ENCODE data around the gene NMRK2. TPM values are rescaled to one million over a fixed set of nuclear protein-coding genes. Genes with fewer than 3 reads are reported as not detected.
"Not testable (repeated sequence)": the region's sequence is repeated elsewhere in the genome, so short reads cannot be mapped to it uniquely, and the experiment has no call there.

Gene NMRK2
- total RNA-seq, 1 experiment from 2014 or later = 61.9 TPM

GRCh38 chr19:3966051-3967017 is 33.5 kb downstream of the NMRK2 start:
- DNase-seq (ENCODE audit: low spot score) (no peak), ATAC-seq (no peak)
- POLR2A ChIA-PET = no interaction called here
- Mint-ChIP-seq H3K4me3 (no peak overlapping the region), H3K27ac (peak overlapping the region; percentile 85), H3K9me3 (no peaks in the 10 kb centered on the region), H3K27me3 (ENCODE audit: low read depth) (no peaks in the 10 kb centered on the region; the same call in 1 of the 2 replicates), H3K36me3 (peaks cover 42% of the 10 kb centered on the region), H3K4me1 (peaks cover 25% of the 10 kb centered on the region)
- TF ChIP-seq ZNF423 (CRISPR knock-in tag; IDR thresholded peaks at IDR 0.05) = no peak
- no peak for TF ChIP-seq MYBL2 (CRISPR knock-in tag; IDR thresholded peaks at IDR 0.05)
- TF ChIP-seq ATF2 (CRISPR knock-in tag; IDR thresholded peaks at IDR 0.05; ENCODE audit: borderline replicate concordance, low read depth) = no peak
- no peak for TF ChIP-seq ZNF121 (CRISPR knock-in tag; IDR thresholded peaks at IDR 0.05)
- no peak for TF ChIP-seq AR (CRISPR knock-in tag; IDR thresholded peaks at IDR 0.05)
- TF ChIP-seq NFE2L1 (CRISPR knock-in tag; IDR thresholded peaks at IDR 0.05) = no peak
- TF ChIP-seq ATF6 (CRISPR knock-in tag; IDR thresholded peaks at IDR 0.05) = no peak
- no peak for TF ChIP-seq E2F5 (CRISPR knock-in tag; IDR thresholded peaks at IDR 0.05)
- no peak for TF ChIP-seq ZMAT4 (CRISPR knock-in tag; IDR thresholded peaks at IDR 0.05)
- no peak for TF ChIP-seq SMAD4 (CRISPR knock-in tag; IDR thresholded peaks at IDR 0.05)
- TF ChIP-seq NR1H2 (CRISPR knock-in tag; IDR thresholded peaks at IDR 0.05) = no peak
- TF ChIP-seq ARID4B (CRISPR knock-in tag; IDR thresholded peaks at IDR 0.05; ENCODE audit: borderline replicate concordance) = no peak
- CTCF ChIA-PET = no interaction called here

- ATAC-seq; H3K27me3 Mint-ChIP-seq (ENCODE audit: low read depth); H3K9me3 Mint-ChIP-seq; DNase-seq (ENCODE audit: low spot score); H3K4me3 Mint-ChIP-seq: not testable (repeated sequence)
- H3K36me3 Mint-ChIP-seq = peaks cover 35% of the 10 kb centered on the region
- peak overlapping the region; percentile 100 for H3K27ac Mint-ChIP-seq
- H3K4me1 Mint-ChIP-seq = peaks cover 26% of the 10 kb centered on the region
- POLR2A ChIA-PET = interaction anchor here (0.5 to 4.8 kb wide), 10 partner anchors 13 to 105 kb away, joined by 3 to 142 read pairs (median 4); partner anchors contain the start of genes EEF2 and NMRK2
- CTCF ChIA-PET = interaction anchor here (0.8 to 2.2 kb wide), 8 partner anchors 17 to 183 kb away, joined by 3 to 48 read pairs (median 7); partner anchors contain the start of genes ATCAY, EEF2, NMRK2 and ZBTB7A
Observed at GRCh38 chr19:3967983-3968382, 35.1 kb downstream of the NMRK2 start.
